ENCODE results near the gene C21orf91.
"Not testable (repeated sequence)": the region's sequence is repeated elsewhere in the genome, so short reads cannot be mapped to it uniquely, and the experiment has no call there.

The C21orf91 gene

DNA sequence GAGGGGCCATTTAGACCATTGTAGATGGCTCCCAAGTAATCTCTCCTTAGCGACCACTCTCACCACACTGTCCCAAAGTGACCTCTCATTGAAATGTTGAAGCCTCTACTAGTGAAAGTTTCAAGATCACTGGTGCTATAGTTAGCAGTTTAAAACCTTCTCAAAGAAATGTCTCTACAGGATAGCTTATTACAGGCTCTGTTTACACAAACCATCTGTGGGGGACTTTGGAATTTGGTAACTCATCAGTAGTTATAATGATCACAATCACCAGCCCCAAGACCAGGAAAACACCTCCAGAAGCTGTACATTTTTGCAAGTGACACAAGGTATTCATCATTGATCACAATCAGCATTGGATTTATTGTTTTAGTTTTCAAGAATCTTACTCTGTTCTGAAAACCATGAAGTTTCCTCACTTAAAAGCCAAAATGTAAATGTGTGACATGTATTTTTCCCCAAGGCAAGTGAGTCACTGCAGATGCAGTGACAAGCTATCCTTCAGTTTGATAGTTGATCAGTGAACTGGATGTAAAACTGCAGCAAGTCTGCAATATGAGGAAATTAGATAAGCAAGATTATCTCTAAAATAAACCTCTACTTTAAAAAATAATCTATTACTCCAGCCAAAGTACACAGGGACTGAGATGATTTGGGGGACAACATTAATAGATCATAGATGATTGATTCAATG is 41.9 kb downstream of the C21orf91 start:
- DNase-seq = no peak

GRCh38 chr21:17775431-17776126 is 43.6 kb downstream of the C21orf91 start:
- DNase-seq = peak in 2 of 4 experiments; percentile 30 to 34

- not testable (repeated sequence) for DNase-seq
These were observed 44.1 kb downstream of the C21orf91 start for GRCh38 chr21:17775021-17775420.

GRCh38 chr21:17769447-17769845 is 49.7 kb downstream of the C21orf91 start:
- DNase-seq = no peak

DNA sequence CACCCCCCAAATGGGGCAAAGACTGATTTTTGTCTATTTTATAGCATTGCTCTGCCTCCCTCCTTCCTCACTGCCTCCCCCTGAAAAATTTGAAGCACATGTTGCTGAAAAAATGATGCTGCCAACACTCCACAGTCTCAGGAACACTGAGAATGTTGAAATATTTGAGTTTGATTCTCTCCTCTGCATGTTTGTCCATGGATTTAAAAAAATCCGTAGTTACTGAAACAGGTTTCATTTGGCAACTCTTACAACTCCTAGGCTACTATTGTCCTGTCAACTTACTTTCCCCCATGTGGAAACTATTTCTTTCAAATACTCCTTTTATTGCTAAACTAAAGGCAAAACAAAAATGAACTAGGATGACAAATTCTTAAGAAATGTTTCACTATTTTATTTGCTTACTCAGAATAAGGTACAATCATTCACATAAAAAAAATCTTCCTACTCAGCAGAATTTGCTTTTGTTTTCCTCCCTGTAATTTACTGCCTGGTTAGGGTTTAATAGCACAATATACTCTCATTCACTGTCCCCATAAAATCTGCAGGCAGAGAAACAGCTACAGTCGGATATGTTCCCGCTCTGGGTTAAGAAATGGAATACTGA is 50.2 kb downstream of the C21orf91 start:
- DNase-seq = no peak

DNA sequence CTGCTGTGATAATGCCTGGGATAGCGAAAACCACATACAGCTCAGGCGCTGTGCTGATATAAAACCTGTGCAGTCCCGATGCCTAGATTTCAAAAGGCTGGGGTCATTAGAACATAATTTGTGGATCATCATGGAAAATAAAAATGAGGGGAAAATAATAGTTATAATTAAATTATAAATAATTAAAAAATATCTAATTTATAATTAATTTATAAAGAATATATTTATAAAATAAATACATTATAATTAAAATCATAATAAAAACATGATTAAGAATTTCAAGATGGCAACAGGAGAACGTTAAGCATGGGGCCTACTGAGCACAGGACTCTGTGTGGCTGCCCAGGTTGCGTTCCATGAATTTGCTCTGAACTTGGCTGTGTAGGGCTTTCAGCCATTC is 53.9 kb downstream of the C21orf91 start:
- DNase-seq = no peak

DNA sequence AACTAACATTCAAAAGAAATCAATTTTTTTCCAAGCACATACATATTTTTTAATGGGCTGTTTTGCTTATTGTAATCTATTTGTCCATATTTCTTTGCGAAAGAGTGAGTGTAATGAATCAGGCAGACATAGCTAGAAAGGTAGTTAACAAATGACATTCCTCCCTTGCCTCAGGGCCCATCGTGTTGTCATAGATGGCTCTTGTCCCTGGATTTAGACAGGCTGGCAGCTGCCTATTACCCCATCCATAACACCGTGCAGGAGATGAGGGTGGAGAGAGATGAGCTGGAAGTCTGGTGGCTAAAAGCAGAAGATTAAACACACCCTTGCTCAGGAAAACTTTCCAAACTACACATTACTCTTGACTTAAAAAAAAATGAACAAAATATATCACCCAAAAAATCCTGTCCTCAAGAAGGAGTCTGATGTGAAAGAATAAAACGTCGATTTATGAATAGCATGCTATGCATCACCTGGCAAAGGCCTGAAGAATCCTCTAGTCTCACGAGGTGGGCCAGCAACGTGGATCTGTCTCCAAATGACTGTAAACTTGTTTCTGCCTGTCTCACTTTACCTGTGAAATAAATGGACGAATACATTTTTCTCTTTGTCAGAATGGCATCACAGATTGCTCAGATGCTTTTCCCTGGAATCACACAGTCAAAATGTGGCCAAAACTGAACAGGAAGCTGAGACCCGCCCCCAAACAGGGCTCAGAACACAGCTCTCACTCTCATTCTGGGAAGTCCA is 55.7 kb downstream of the C21orf91 start:
- no peak for DNase-seq

GRCh38 chr21:17759511-17760178 is 59.5 kb downstream of the C21orf91 start:
- DNase-seq = no peak

DNA sequence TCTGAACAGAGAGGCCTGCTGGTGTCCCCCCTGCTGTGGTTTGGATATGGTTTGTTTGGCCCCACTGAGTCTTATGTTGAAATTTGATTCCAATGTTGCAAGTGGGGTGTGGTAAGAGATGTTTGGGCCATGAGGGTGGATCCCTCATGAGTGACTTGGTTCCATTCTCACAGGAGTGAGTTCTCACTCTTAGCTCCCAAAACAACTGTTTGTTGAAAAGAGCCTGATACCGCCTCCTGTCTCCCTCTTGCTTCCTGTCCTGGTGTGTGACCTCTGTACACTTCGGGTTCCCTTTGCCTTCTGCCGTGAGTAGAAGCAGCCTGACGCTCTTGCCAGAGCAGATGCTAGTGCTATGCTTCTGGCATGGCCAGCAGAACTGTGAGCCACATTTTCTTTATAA is 60.5 kb downstream of the C21orf91 start:
- peak; percentile 5 to 51 (median 26) for DNase-seq

DNA sequence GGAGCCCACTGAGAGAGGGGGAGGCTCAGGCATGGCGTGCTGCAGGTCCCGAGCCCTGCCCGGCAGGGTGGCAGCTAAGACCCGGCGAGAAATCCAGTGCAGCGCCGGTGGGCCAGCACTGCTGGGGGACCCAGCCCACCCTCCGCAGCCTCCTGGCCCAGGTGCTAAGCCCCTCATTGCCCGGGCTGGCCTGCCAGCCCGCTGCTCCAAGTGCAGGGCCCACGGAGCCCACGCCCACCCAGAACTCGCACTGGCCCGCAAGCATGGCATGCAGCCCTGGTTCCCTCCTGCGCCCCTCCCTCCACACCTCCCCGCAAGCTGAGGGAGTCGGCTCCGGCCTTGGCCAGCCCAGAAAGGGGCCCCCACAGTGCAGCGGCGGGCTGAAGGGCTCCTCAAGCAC is 61.5 kb downstream of the C21orf91 start:
- DNase-seq = no peak

- DNase-seq = peak in 3 of 4 experiments; percentile 3 to 20 (median 6)
These were observed 65.4 kb downstream of the C21orf91 start for GRCh38 chr21:17753736-17754135.

DNA sequence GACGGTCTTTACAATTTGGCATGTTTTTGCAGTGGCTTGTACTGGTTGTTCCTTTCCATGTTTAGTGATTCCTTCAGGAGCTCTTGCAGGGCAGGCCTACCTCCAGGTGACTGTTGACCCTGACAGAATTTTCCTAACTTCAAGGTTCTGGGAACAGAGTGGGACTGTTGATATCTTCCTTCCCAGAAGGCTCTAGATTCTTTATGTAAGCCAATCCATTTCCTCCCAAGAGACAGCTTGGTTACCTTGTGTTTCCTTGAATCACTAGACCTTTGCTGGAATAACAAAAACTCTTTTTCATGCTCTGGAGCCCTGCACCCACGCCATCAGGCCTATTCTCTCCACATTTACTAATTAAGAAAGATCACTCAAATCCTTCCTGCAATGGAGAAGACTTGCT is 67.0 kb downstream of the C21orf91 start:
- no peak for DNase-seq

- no peak for DNase-seq
These were observed 72.2 kb downstream of the C21orf91 start for GRCh38 chr21:17746920-17747319.

DNA sequence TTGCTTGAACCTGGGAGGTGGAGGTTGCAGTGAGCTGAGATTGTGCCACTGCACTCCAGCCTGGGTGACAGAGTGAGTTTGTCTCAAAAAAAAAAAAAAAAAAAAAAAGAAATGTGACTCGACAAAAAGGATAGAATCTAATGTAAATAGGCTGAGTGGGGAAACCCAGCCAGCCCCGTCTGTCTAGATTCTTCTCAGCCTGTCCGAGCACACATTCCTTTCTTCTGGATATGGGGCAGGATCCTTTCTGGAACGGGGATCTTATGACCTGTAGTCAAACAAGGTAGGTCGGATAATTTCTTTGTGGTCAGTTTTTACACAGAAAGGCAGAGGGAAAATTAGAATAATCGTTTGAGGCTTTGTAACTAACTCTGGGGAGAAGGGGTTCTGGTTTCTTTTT is 74.1 kb downstream of the C21orf91 start:
- no peak for DNase-seq

DNA sequence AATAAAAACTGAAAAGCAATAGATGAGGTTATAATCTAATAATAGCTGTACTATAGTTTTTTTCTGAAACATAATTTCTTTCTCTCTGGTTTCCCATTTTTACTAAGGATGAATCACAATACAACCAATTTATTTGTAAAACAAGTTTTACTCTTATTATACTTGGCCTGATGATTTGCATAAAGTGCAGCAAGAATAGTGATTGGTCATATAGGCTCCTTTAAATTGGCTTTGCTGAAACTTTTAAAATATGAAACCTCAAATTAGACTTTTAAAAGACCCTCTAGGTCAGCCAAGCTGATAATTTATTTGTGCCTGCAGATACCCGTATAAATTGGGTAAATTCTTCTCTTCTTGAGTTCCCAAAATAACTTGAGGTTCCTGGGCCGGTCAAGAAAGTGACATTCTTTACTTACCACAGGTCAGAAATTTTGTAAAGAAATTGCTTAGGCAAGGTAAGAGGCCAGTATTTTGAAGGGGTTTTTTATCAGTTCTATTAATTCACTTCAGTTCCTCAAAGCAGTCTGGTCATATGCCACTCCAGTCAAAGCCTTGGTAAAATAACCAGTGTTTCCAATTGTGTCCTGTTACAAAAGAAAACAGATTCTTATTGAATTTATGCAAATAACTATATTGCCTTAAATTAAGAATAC is 76.1 kb downstream of the C21orf91 start:
- DNase-seq = no peak

DNA sequence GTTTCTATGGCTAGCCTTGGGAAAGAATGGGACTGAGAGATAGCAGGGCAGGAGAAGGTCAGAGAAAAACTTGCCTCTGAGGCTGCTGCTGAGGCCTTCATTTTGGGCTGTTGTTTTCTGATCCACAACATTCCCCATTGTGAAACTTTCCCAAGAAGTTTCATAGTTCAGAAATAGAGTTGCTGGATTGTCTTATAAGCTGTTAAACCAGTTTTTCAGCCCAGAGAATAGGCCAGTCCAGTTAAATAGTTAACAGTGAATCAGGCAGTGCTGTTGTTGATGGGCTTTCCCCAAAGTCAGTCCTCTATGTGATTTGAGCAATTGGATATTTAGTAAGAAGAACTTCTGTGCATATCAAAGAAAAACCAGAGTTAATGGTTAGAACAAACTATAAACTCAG is 77.0 kb downstream of the C21orf91 start:
- no peak for DNase-seq
